ENCODE measurements around the gene CSF2RB. TPM values are rescaled to one million over a fixed set of nuclear protein-coding genes. Genes with fewer than 3 reads are reported as not detected.

CSF2RB gene
- total RNA-seq, 1 experiment from 2014 or later: not detected

GRCh38 chr22:36897611-36898010 lies 15.8 kb upstream of the CSF2RB start:
- no peak overlapping the region for H2BK5ac ChIP-seq (ENCODE audit: insufficient read length, low read length)

More at GRCh38 chr22:36897611-36898010, 15.8 kb upstream of the CSF2RB start:
- TF ChIP-seq CTCF (conservative IDR thresholded peaks at IDR 0.05): no peak
- no peaks in the 10 kb centered on the region for H3K9me3 ChIP-seq (ENCODE audit: control insufficient read depth, low read depth, low read length)
- no peak overlapping the region for H3K27ac Mint-ChIP-seq
- H4K5ac ChIP-seq (ENCODE audit: insufficient read length, low read depth, low read length): no peak overlapping the region
- no peaks in the 10 kb centered on the region for H3K27me3 ChIP-seq (ENCODE audit: insufficient read depth, low read length)
- no peak overlapping the region for H3K23ac ChIP-seq (ENCODE audit: insufficient read length, low read depth, low read length)
- no peaks in the 10 kb centered on the region for H3K23me2 ChIP-seq (ENCODE audit: insufficient read length, low read depth, low read length, poor library complexity, severe bottlenecking)
- peaks cover 23 to 32% of the 10 kb centered on the region in 2 experiments for H3K9me3 Mint-ChIP-seq
- WGBS (ENCODE audit: extremely low coverage, insufficient read length, low lambda C conversion rate): no CpG with 5 or more reads among the region's 3 CpGs
- H3K18ac ChIP-seq (ENCODE audit: insufficient read length, low read depth, low read length): no peak overlapping the region
- H2AFZ ChIP-seq (ENCODE audit: low read length): no peak overlapping the region
- no peak overlapping the region for H3K4me3 Mint-ChIP-seq
- no peaks in the 10 kb centered on the region for H3K79me1 ChIP-seq (ENCODE audit: insufficient read depth, low read depth, low read length, poor library complexity, severe bottlenecking)
- no peak overlapping the region for H2BK15ac ChIP-seq (ENCODE audit: low read depth, low read length)
- peaks cover 5 to 19% (median 10%) of the 10 kb centered on the region in 3 experiments; a peak in 6 of 7 replicates for H3K36me3 Mint-ChIP-seq (ENCODE audit: insufficient read depth in 1 of 3, low read depth in 3 of 3)
- H3K79me2 ChIP-seq (ENCODE audit: insufficient read depth, low read length): no peaks in the 10 kb centered on the region
- no peak overlapping the region for H3K14ac ChIP-seq (ENCODE audit: insufficient read depth, low read length)
- no peak overlapping the region for H3K4me2 ChIP-seq (ENCODE audit: insufficient read depth, insufficient read length, low read length)
- no peak overlapping the region for H3K4ac ChIP-seq (ENCODE audit: low read depth, low read length)
- H3T11ph ChIP-seq (ENCODE audit: low read length): no peak overlapping the region
- H3K27me3 Mint-ChIP-seq (ENCODE audit: low read depth): peaks cover 95% of the 10 kb centered on the region
- no peak for DNase-seq
- no peak overlapping the region for H4K8ac ChIP-seq (replicated peaks; ENCODE audit: insufficient read length, low read depth, low read length)
- peaks cover 20 to 23% of the 10 kb centered on the region in 2 experiments for H3K4me1 Mint-ChIP-seq
- peaks cover 6% of the 10 kb centered on the region; the same call in 1 of the 2 replicates for H3K4me1 ChIP-seq (ENCODE audit: insufficient read depth, low read length)
- no peak overlapping the region for H3K9ac ChIP-seq (ENCODE audit: extremely low read depth, insufficient read length, low read length)
- H3K27ac ChIP-seq (ENCODE audit: insufficient read length, low read depth, low read length): no peak overlapping the region
- no peak overlapping the region for H4K91ac ChIP-seq (ENCODE audit: insufficient read length, low read depth, low read length)
- no peak overlapping the region for H2BK12ac ChIP-seq (ENCODE audit: insufficient read length, low read depth, low read length)
- H2BK120ac ChIP-seq (ENCODE audit: low read depth, low read length, poor library complexity, severe bottlenecking): no peak overlapping the region
- no peak overlapping the region for H2BK20ac ChIP-seq (ENCODE audit: low read depth, low read length, poor library complexity, severe bottlenecking)
- no peak overlapping the region for H3K56ac ChIP-seq (ENCODE audit: insufficient read length, low read depth, low read length)
- no peak overlapping the region for H2AK5ac ChIP-seq (ENCODE audit: insufficient read length, low read length)
- H4K20me1 ChIP-seq (ENCODE audit: control insufficient read depth, insufficient read depth, insufficient read length): no peaks in the 10 kb centered on the region
